Peyer's patch (tissue), 4 donors: ENCODE data around the gene CIAO2A. TPM values are rescaled to one million over a fixed set of nuclear protein-coding genes. Genes with fewer than 3 reads are reported as not detected.

Experiments used
- DNase-seq, 3 donors: peaks; one replicate each; pipeline ENCODE4 v3.0.0-alpha.2; 2017 to 2019
- H3K27ac ChIP-seq, 4 donors: fragments of 200-600 bp; sonication (generic); one replicate each; pipeline ENCODE4 v1.5.1; 2016 to 2019
- H3K27me3 ChIP-seq, 2 donors: fragments of 200-600 bp; sonication (generic); one replicate each; pipeline ENCODE4 v1.5.1; 2019
- H3K36me3 ChIP-seq, 3 donors: fragments of 200-600 bp; sonication (generic); one replicate each; pipeline ENCODE4 v1.5.1; 2016 to 2019
- H3K4me1 ChIP-seq, 4 donors: fragments of 200-600 bp; sonication (generic); one replicate each; pipeline ENCODE4 v1.5.1; 2016 to 2019
- H3K4me3 ChIP-seq, 4 donors: fragments of 200-600 bp; sonication (generic); 1 replicate in 3 of 4; 2 replicates in 1 of 4; pipeline ENCODE4 v1.5.1; 2016 to 2019; ENCODE audit warnings: mild to moderate bottlenecking in 1 of 4
- H3K9me3 ChIP-seq, 4 donors: fragments of 200-600 bp; sonication (generic); one replicate each; pipeline ENCODE4 v1.5.1; 2016 to 2019; ENCODE audit warnings: mild to moderate bottlenecking in 1 of 4
- CTCF ChIP-seq, 6 experiments: fragments of 450-650 bp in 4 of 6; fragments of 200-600 bp in 2 of 6; sonication (generic) in 1 of 6; IDR thresholded peaks; one replicate each; pipeline ENCODE4 v1.5.1; 2017 to 2019; ENCODE audit warnings: antibody characterized with exemption in 6 of 6, mild to moderate bottlenecking in 3 of 6, moderate library complexity in 1 of 6
- POLR2A ChIP-seq, 2 donors: fragments of 450-650 bp; IDR thresholded peaks; one replicate each; pipeline ENCODE4 v1.5.1; 2017; ENCODE audit warnings: antibody characterized with exemption in 2 of 2, mild to moderate bottlenecking in 2 of 2, moderate library complexity in 2 of 2
- total RNA-seq, 4 donors: library from RNA; depleted of rRNA; stranded (reverse); fragments of >200 nt; gene quantifications; one replicate each; pipeline ENCODE4 v1.1.0, GENCODE V29; 2016

Gene CIAO2A
- total RNA-seq, 4 donors from 2014 or later, result 56.3 to 137 (median 78.0) TPM

GRCh38 chr15:64099379-64099778 is 5.7 kb upstream of the CIAO2A start:
- TF ChIP-seq CTCF (IDR thresholded peaks at IDR 0.05), result no peak
- Histone ChIP-seq H3K27ac (no peak overlapping the region), H3K4me1 (peaks cover 0 to 31% (median 13%) of the 10 kb centered on the region in 4 donors), H3K36me3 (no peaks in the 10 kb centered on the region), H3K27me3 (no peaks in the 10 kb centered on the region), H3K4me3 (no peak overlapping the region), H3K9me3 (no peaks in the 10 kb centered on the region)
- DNase-seq, result no peak

- Histone ChIP-seq H3K36me3 (no peaks in the 10 kb centered on the region), H3K4me3 (peak overlapping the region; percentile 74 to 95 (median 86)), H3K4me1 (peaks cover 0 to 39% (median 18%) of the 10 kb centered on the region in 4 donors), H3K9me3 (no peaks in the 10 kb centered on the region), H3K27ac (peak overlapping the region; percentile 81 to 94 (median 86)), H3K27me3 (no peaks in the 10 kb centered on the region)
- no peak for DNase-seq
- TF ChIP-seq POLR2A (IDR thresholded peaks at IDR 0.05) (no peak), CTCF (IDR thresholded peaks at IDR 0.05) (peak in 3 of 6 experiments; percentile 12 to 33 (median 20))
Measured at GRCh38 chr15:64096668-64097384, 3.2 kb upstream of the CIAO2A start.

- H3K36me3 ChIP-seq, result no peaks in the 10 kb centered on the region
- H3K27ac ChIP-seq, result peak within 1 kb of the TSS; percentile 81 to 94 (median 86)
- no peaks in the 10 kb centered on the region for H3K27me3 ChIP-seq
- no peaks in the 10 kb centered on the region for H3K9me3 ChIP-seq
- peaks cover 0 to 40% (median 19%) of the 10 kb centered on the region in 4 donors for H3K4me1 ChIP-seq
- peak; percentile 93 to 97 (median 97) for DNase-seq
- H3K4me3 ChIP-seq, result peak within 1 kb of the TSS; percentile 74 to 95 (median 86)
- TF ChIP-seq POLR2A (IDR thresholded peaks at IDR 0.05) (peak; percentile 92 to 93), CTCF (IDR thresholded peaks at IDR 0.05) (peak in 4 of 6 experiments; percentile 11 to 53 (median 40))
Measured at GRCh38 chr15:64095795-64096667, 2.4 kb upstream of the CIAO2A start, which contains the start of gene SNX1. Gene SNX1, plus strand, starts transcription at chr15:64095982. Its CDS starts 32 bp downstream, at chr15:64096014.

GRCh38 chr15:64095431-64095794 is 1.8 kb upstream of the CIAO2A start:
- Histone ChIP-seq H3K4me1 (peaks cover 0 to 40% (median 17%) of the 10 kb centered on the region in 4 donors), H3K27me3 (no peaks in the 10 kb centered on the region), H3K9me3 (no peaks in the 10 kb centered on the region), H3K27ac (peak overlapping the region; percentile 81 to 94 (median 86)), H3K36me3 (no peaks in the 10 kb centered on the region), H3K4me3 (peak overlapping the region; percentile 74 to 95 (median 86))
- DNase-seq, result no peak
- TF ChIP-seq CTCF (IDR thresholded peaks at IDR 0.05) (no peak), POLR2A (IDR thresholded peaks at IDR 0.05) (no peak)

- no peaks in the 10 kb centered on the region for H3K9me3 ChIP-seq
- H3K4me1 ChIP-seq, result peaks cover 0 to 40% (median 17%) of the 10 kb centered on the region in 4 donors
- TF ChIP-seq CTCF (IDR thresholded peaks at IDR 0.05) (no peak), POLR2A (IDR thresholded peaks at IDR 0.05) (no peak)
- no peaks in the 10 kb centered on the region for H3K27me3 ChIP-seq
- H3K4me3 ChIP-seq, result peak overlapping the region; percentile 64 to 75 (median 69)
- DNase-seq, result peak; percentile 58 to 77 (median 63)
- peaks cover 0 to 13% (median 0%) of the 10 kb centered on the region in 3 donors for H3K36me3 ChIP-seq
- H3K27ac ChIP-seq, result peak overlapping the region; percentile 87 to 91 (median 88)
Measured at GRCh38 chr15:64092864-64093626, 593 bp downstream of the CIAO2A start.
